H9 (cell line): ENCODE measurements around the gene TWF1. TPM values are rescaled to one million over a fixed set of nuclear protein-coding genes. Genes with fewer than 3 reads are reported as not detected.

Source experiments
- DNase-seq: peaks from one replicate; pipeline ENCODE4 v3.0.0-alpha.2; 2017
- H2AFZ ChIP-seq: one replicate; pipeline ENCODE4 v1.6.1; 2013; ENCODE audit warnings: mild to moderate bottlenecking, low read length, control low read depth, moderate library complexity
- H2AK5ac ChIP-seq: 2 replicates; pipeline ENCODE4 v1.6.1; 2013; ENCODE audit warnings: low read length, control low read depth, mixed read lengths; ENCODE audit not compliant: insufficient read length
- H2BK120ac ChIP-seq: one replicate; pipeline ENCODE4 v1.6.1; 2013; ENCODE audit warnings: low read depth, mild to moderate bottlenecking, low read length, control low read depth, inconsistent platforms; ENCODE audit not compliant: poor library complexity, severe bottlenecking
- H2BK12ac ChIP-seq: 2 replicates; pipeline ENCODE4 v1.6.1; 2013; ENCODE audit warnings: low read length, control low read depth, mixed read lengths, low read depth; ENCODE audit not compliant: insufficient read length
- H2BK15ac ChIP-seq: 2 replicates; pipeline ENCODE4 v1.6.1; 2013; ENCODE audit warnings: low read depth, low read length, control low read depth
- H2BK20ac ChIP-seq: one replicate; pipeline ENCODE4 v1.6.1; 2013; ENCODE audit warnings: low read depth, mild to moderate bottlenecking, low read length, control low read depth, inconsistent platforms; ENCODE audit not compliant: poor library complexity, severe bottlenecking
- H2BK5ac ChIP-seq: 2 replicates; pipeline ENCODE4 v1.6.1; 2013; ENCODE audit warnings: low read length, control low read depth, mixed read lengths; ENCODE audit not compliant: insufficient read length
- H3K14ac ChIP-seq: 2 replicates; pipeline ENCODE4 v1.6.1; 2013; ENCODE audit warnings: low read length, control low read depth; ENCODE audit not compliant: insufficient read depth
- H3K18ac ChIP-seq: 2 replicates; pipeline ENCODE4 v1.6.1; 2013; ENCODE audit warnings: low read depth, mild to moderate bottlenecking, mixed read lengths, low read length, control low read depth; ENCODE audit not compliant: insufficient read length
- H3K23ac ChIP-seq: 2 replicates; pipeline ENCODE4 v1.6.1; 2013; ENCODE audit warnings: low read length, control low read depth, mixed read lengths, low read depth; ENCODE audit not compliant: insufficient read length
- H3K23me2 ChIP-seq: 2 replicates; pipeline ENCODE4 v1.6.1; 2013; ENCODE audit warnings: low read depth, mild to moderate bottlenecking, mixed read lengths, low read length, control low read depth; ENCODE audit not compliant: insufficient read length, poor library complexity, severe bottlenecking
- H3K27ac ChIP-seq: 2 replicates; pipeline ENCODE4 v1.5.1; 2013; ENCODE audit warnings: low read length, control low read depth, mixed read lengths, low read depth; ENCODE audit not compliant: insufficient read length
- H3K27me3 ChIP-seq: 2 replicates; pipeline ENCODE4 v1.6.1; 2013; ENCODE audit warnings: low read length, control low read depth, inconsistent platforms; ENCODE audit not compliant: insufficient read depth
- H3K4ac ChIP-seq: 2 replicates; pipeline ENCODE4 v1.6.1; 2013; ENCODE audit warnings: low read depth, mild to moderate bottlenecking, control low read depth, inconsistent platforms, low read length, moderate library complexity
- H3K4me1 ChIP-seq: 2 replicates; pipeline ENCODE4 v1.6.1; 2013; ENCODE audit warnings: low read length, control low read depth, inconsistent platforms; ENCODE audit not compliant: insufficient read depth
- H3K4me2 ChIP-seq: 2 replicates; pipeline ENCODE4 v1.6.1; 2013; ENCODE audit warnings: low read length, control low read depth, mixed read lengths; ENCODE audit not compliant: insufficient read length, insufficient read depth
- H3K56ac ChIP-seq: 2 replicates; pipeline ENCODE4 v1.6.1; 2013; ENCODE audit warnings: low read depth, mild to moderate bottlenecking, mixed read lengths, low read length, control low read depth; ENCODE audit not compliant: insufficient read length
- H3K79me1 ChIP-seq: 2 replicates; pipeline ENCODE4 v1.6.1; 2013; ENCODE audit warnings: low read depth, mild to moderate bottlenecking, moderate library complexity, low read length, control low read depth, inconsistent platforms; ENCODE audit not compliant: insufficient read depth, poor library complexity, severe bottlenecking
- H3K79me2 ChIP-seq: 2 replicates; pipeline ENCODE4 v1.6.1; 2013; ENCODE audit warnings: low read length, control low read depth, inconsistent platforms; ENCODE audit not compliant: insufficient read depth
- H3K9ac ChIP-seq: 2 replicates; pipeline ENCODE4 v1.6.1; 2013; ENCODE audit warnings: low read length, control low read depth, mixed read lengths; ENCODE audit not compliant: insufficient read length; ENCODE audit errors: extremely low read depth
- H3K9me3 ChIP-seq: one replicate; pipeline ENCODE4 v1.6.1; 2013; ENCODE audit warnings: low read depth, low read length, inconsistent platforms; ENCODE audit not compliant: control insufficient read depth
- H3T11ph ChIP-seq: one replicate; pipeline ENCODE4 v1.6.1; 2013; ENCODE audit warnings: mild to moderate bottlenecking, low read length, control low read depth, inconsistent platforms
- H4K20me1 ChIP-seq: one replicate; pipeline ENCODE4 v1.6.1; 2013; ENCODE audit not compliant: control insufficient read depth, insufficient read length, insufficient read depth
- H4K5ac ChIP-seq: 2 replicates; pipeline ENCODE4 v1.6.1; 2013; ENCODE audit warnings: low read depth, mild to moderate bottlenecking, mixed read lengths, low read length, control low read depth; ENCODE audit not compliant: insufficient read length
- H4K8ac ChIP-seq: replicated peaks from 2 replicates; pipeline ENCODE4 v1.6.1; 2013; ENCODE audit warnings: low read length, control low read depth, mixed read lengths, low read depth; ENCODE audit not compliant: insufficient read length
- H4K91ac ChIP-seq: 2 replicates; pipeline ENCODE4 v1.6.1; 2013; ENCODE audit warnings: low read depth, mild to moderate bottlenecking, moderate library complexity, mixed read lengths, low read length, control low read depth; ENCODE audit not compliant: insufficient read length
- H3K27ac Mint-ChIP-seq, 3 experiments: 2 replicates in 2 of 3; 3 replicates in 1 of 3; pipeline ENCODE4 v1.8.0; 2020 to 2021; ENCODE audit warnings: mixed read lengths in 3 of 3, mild to moderate bottlenecking in 1 of 3, moderate library complexity in 1 of 3
- H3K27me3 Mint-ChIP-seq: 2 replicates; pipeline ENCODE4 v1.8.0; 2021; ENCODE audit warnings: low read depth, mild to moderate bottlenecking, moderate library complexity, mixed read lengths
- H3K36me3 Mint-ChIP-seq, 3 experiments: 2 replicates in 2 of 3; 3 replicates in 1 of 3; pipeline ENCODE4 v1.8.0; 2020 to 2021; ENCODE audit warnings: low read depth in 3 of 3, mixed read lengths in 3 of 3; ENCODE audit not compliant: insufficient read depth in 1 of 3
- H3K4me1 Mint-ChIP-seq, 2 experiments: 2 replicates each; pipeline ENCODE4 v1.8.0; 2020; ENCODE audit warnings: mixed read lengths in 2 of 2
- H3K4me3 Mint-ChIP-seq, 2 experiments: 2 replicates in 1 of 2; 3 replicates in 1 of 2; pipeline ENCODE4 v1.8.0; 2020 to 2021; ENCODE audit warnings: mild to moderate bottlenecking in 2 of 2, mixed read lengths in 2 of 2, moderate library complexity in 1 of 2
- H3K9me3 Mint-ChIP-seq, 2 experiments: 2 replicates in 1 of 2; 3 replicates in 1 of 2; pipeline ENCODE4 v1.8.0; 2020; ENCODE audit warnings: mild to moderate bottlenecking in 2 of 2, mixed read lengths in 2 of 2, moderate library complexity in 1 of 2
- WGBS: extraction: QIAGEN DNeasy Blood & Tissue Kit; methylation state at CpG from one replicate; pipeline ENCODE4 v1.1.7; 2013; ENCODE audit warnings: missing lambda C conversion rate, low lambda C conversion rate, mixed read lengths; ENCODE audit not compliant: insufficient read length; ENCODE audit errors: extremely low coverage; 5-methylcytosine and 5-hydroxymethylcytosine counted together
- total RNA-seq: library from RNA; stranded (reverse); gene quantifications from 2 replicates; pipeline ENCODE4 v1.2.1, GENCODE V29; 2021
- TF ChIP-seq, protein P1 (sequence below): fragments of 200-600 bp; sonication (generic); conservative IDR thresholded peaks from 3 replicates; pipeline ENCODE4 v1.8.0; 2021; ENCODE audit warnings: antibody characterized with exemption, mild to moderate bottlenecking

TWF1 gene
- total RNA-seq, 1 experiment from 2014 or later: 22.8 TPM

DNA sequence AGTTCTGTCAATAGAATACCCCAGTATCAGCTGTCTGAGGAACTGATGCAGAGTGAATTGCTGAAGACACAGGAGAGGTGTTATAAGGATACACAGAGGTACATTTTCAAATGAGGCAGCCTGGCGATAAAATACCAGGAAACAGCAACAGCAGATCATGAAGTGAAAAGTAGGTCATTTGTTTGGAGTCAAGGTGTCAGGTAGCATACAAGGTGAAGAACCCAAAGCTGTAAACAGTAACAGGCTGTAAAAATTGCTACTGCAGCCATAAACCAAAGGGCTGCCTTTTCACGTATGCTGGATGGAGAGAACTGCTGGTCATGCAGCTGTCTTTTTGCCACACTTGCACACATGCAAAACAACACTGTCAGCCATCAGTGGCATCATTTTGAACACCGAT, 9.3 kb upstream of the TWF1 start:
- Histone ChIP-seq H3K4me2 (no peak overlapping the region), H2BK120ac (no peak overlapping the region), H4K91ac (no peak overlapping the region), H3K23me2 (no peaks in the 10 kb centered on the region), H3K9ac (no peak overlapping the region), H3K18ac (no peak overlapping the region), H2BK12ac (no peak overlapping the region), H2BK20ac (no peak overlapping the region), H3K27me3 (no peaks in the 10 kb centered on the region), H3K4ac (no peak overlapping the region), H3K23ac (no peak overlapping the region), H2BK5ac (no peak overlapping the region), H3K56ac (no peak overlapping the region), H2AK5ac (no peak overlapping the region), H3K4me1 (no peaks in the 10 kb centered on the region), H3T11ph (no peak overlapping the region), H3K79me1 (no peaks in the 10 kb centered on the region), H2AFZ (no peak overlapping the region), H2BK15ac (no peak overlapping the region), H3K14ac (no peak overlapping the region), H4K20me1 (no peaks in the 10 kb centered on the region), H3K79me2 (no peaks in the 10 kb centered on the region), H4K8ac (no peak overlapping the region), H4K5ac (no peak overlapping the region), H3K27ac (no peak overlapping the region), H3K9me3 (no peaks in the 10 kb centered on the region)
- H3K4me3 Mint-ChIP-seq: no peak overlapping the region
- peaks cover 0 to 3% of the 10 kb centered on the region in 2 experiments; a peak in 1 of 4 replicates for H3K4me1 Mint-ChIP-seq
- H3K36me3 Mint-ChIP-seq: no peaks in the 10 kb centered on the region
- H3K9me3 Mint-ChIP-seq: no peaks in the 10 kb centered on the region
- no peaks in the 10 kb centered on the region for H3K27me3 Mint-ChIP-seq
- TF ChIP-seq, protein P1, sequence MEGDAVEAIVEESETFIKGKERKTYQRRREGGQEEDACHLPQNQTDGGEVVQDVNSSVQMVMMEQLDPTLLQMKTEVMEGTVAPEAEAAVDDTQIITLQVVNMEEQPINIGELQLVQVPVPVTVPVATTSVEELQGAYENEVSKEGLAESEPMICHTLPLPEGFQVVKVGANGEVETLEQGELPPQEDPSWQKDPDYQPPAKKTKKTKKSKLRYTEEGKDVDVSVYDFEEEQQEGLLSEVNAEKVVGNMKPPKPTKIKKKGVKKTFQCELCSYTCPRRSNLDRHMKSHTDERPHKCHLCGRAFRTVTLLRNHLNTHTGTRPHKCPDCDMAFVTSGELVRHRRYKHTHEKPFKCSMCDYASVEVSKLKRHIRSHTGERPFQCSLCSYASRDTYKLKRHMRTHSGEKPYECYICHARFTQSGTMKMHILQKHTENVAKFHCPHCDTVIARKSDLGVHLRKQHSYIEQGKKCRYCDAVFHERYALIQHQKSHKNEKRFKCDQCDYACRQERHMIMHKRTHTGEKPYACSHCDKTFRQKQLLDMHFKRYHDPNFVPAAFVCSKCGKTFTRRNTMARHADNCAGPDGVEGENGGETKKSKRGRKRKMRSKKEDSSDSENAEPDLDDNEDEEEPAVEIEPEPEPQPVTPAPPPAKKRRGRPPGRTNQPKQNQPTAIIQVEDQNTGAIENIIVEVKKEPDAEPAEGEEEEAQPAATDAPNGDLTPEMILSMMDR: no peak
- H3K27ac Mint-ChIP-seq: no peak overlapping the region
- DNase-seq: no peak
- WGBS: no CpG with 5 or more reads among the region's 3 CpGs
